ENCODE results near the gene BTBD9. TPM values are rescaled to one million over a fixed set of nuclear protein-coding genes. Genes with fewer than 3 reads are reported as not detected.

BTBD9 gene
- total RNA-seq, 1 experiment from 2014 or later, result 10.8 TPM

- CTCF ChIA-PET, result no interaction called here
- no peak overlapping the region for H3K4me2 ChIP-seq
- POLR2A ChIA-PET (ENCODE audit: unreplicated experiment), result no interaction called here
- no peaks in the 10 kb centered on the region for H3K27me3 ChIP-seq (ENCODE audit: insufficient read depth, low read depth)
- DNase-seq, result peak; percentile 35 to 47
- H3K4me3 ChIP-seq, result no peak overlapping the region
- H3K27ac ChIP-seq, result no peak overlapping the region
- no peaks in the 10 kb centered on the region for H3K4me1 ChIP-seq (replicated peaks; ENCODE audit: insufficient read depth)
- H3F3A ChIP-seq (ENCODE audit: insufficient read depth, low read depth), result no peaks in the 10 kb centered on the region
- 0 out of 2 replicates have a peak, but pooled peaks cover 5% of the 10 kb centered on the region for H3K9me2 ChIP-seq (ENCODE audit: insufficient read depth)
- H3K9me3 ChIP-seq (ENCODE audit: insufficient read depth, low read depth), result no peaks in the 10 kb centered on the region
- TF ChIP-seq EZH2 (IDR thresholded peaks at IDR 0.05; ENCODE audit: low read depth), result no peak
- no peak for TF ChIP-seq CTCF (conservative IDR thresholded peaks at IDR 0.05)
- no peaks in the 10 kb centered on the region for H4K20me1 ChIP-seq (ENCODE audit: insufficient read depth)
- no peak overlapping the region for H2AFZ ChIP-seq
- no peaks in the 10 kb centered on the region for H3K36me3 ChIP-seq (ENCODE audit: low read depth)
- BruUV-seq (replicated peaks), result no TSS peak
- intact Hi-C loops (cut with micrococcal nuclease; ENCODE audit: unreplicated experiment), result no loop called here
- no peaks in the 10 kb centered on the region for H3K79me2 ChIP-seq (ENCODE audit: low read depth)
These were observed 72.3 kb downstream of the BTBD9 start for GRCh38 chr6:38567436-38567835.

- no peak overlapping the region for H3K4me3 ChIP-seq
- H3K4me2 ChIP-seq, result no peak overlapping the region
- no TSS peak for BruUV-seq (replicated peaks)
- no peaks in the 10 kb centered on the region for H3K27me3 ChIP-seq (ENCODE audit: insufficient read depth, low read depth)
- ChIA-PET POLR2A (ENCODE audit: unreplicated experiment) (no interaction called here), CTCF (no interaction called here)
- 0 out of 2 replicates have a peak, but pooled peaks cover 5% of the 10 kb centered on the region for H3K9me2 ChIP-seq (ENCODE audit: insufficient read depth)
- intact Hi-C loops (cut with micrococcal nuclease; ENCODE audit: unreplicated experiment), result no loop called here
- no peak overlapping the region for H3K27ac ChIP-seq
- H4K20me1 ChIP-seq (ENCODE audit: insufficient read depth), result no peaks in the 10 kb centered on the region
- no peaks in the 10 kb centered on the region for H3K4me1 ChIP-seq (replicated peaks; ENCODE audit: insufficient read depth)
- no peaks in the 10 kb centered on the region for H3F3A ChIP-seq (ENCODE audit: insufficient read depth, low read depth)
- DNase-seq, result no peak
- no peaks in the 10 kb centered on the region for H3K79me2 ChIP-seq (ENCODE audit: low read depth)
- TF ChIP-seq EZH2 (IDR thresholded peaks at IDR 0.05; ENCODE audit: low read depth), result no peak
- no peak for TF ChIP-seq CTCF (conservative IDR thresholded peaks at IDR 0.05)
- no peaks in the 10 kb centered on the region for H3K9me3 ChIP-seq (ENCODE audit: insufficient read depth, low read depth)
- no peaks in the 10 kb centered on the region for H3K36me3 ChIP-seq (ENCODE audit: low read depth)
- H2AFZ ChIP-seq, result no peak overlapping the region
These were observed 73.3 kb downstream of the BTBD9 start for GRCh38 chr6:38566295-38567030.

- Histone ChIP-seq H4K20me1 (ENCODE audit: insufficient read depth) (no peaks in the 10 kb centered on the region), H3K9me3 (ENCODE audit: insufficient read depth, low read depth) (no peaks in the 10 kb centered on the region), H3K27me3 (ENCODE audit: insufficient read depth, low read depth) (no peaks in the 10 kb centered on the region), H3K27ac (no peak overlapping the region), H3K79me2 (ENCODE audit: low read depth) (no peaks in the 10 kb centered on the region), H2AFZ (no peak overlapping the region), H3K4me3 (no peak overlapping the region), H3F3A (ENCODE audit: insufficient read depth, low read depth) (no peaks in the 10 kb centered on the region), H3K4me2 (no peak overlapping the region), H3K4me1 (replicated peaks; ENCODE audit: insufficient read depth) (no peaks in the 10 kb centered on the region), H3K36me3 (ENCODE audit: low read depth) (no peaks in the 10 kb centered on the region), H3K9me2 (ENCODE audit: insufficient read depth) (0 out of 2 replicates have a peak, but pooled peaks cover 5% of the 10 kb centered on the region)
- POLR2A ChIA-PET (ENCODE audit: unreplicated experiment), result no interaction called here
- intact Hi-C loops (cut with micrococcal nuclease; ENCODE audit: unreplicated experiment), result no loop called here
- BruUV-seq (replicated peaks), result no TSS peak
- no peak for TF ChIP-seq CTCF (conservative IDR thresholded peaks at IDR 0.05)
- no peak for TF ChIP-seq EZH2 (IDR thresholded peaks at IDR 0.05; ENCODE audit: low read depth)
- CTCF ChIA-PET, result interaction anchor here (0.6 kb wide), 2 partner anchors 408 to 1193 kb away, joined by 3 read pairs; no protein-coding TSS in a partner anchor
- no peak for DNase-seq
These were observed 75.4 kb downstream of the BTBD9 start for GRCh38 chr6:38564301-38564700.

Data from PC-9 (cell line).